HG03060 (cell line): ENCODE data around the gene DCAF8.

Source experiments
- ATAC-seq: cut with Tn5 transposase; IDR thresholded peaks from one replicate; pipeline ENCODE4 v1.9.1; 2021; ENCODE audit warnings: low read depth, moderate number of reproducible peaks; ENCODE audit not compliant: unreplicated experiment

The DCAF8 gene

DNA sequence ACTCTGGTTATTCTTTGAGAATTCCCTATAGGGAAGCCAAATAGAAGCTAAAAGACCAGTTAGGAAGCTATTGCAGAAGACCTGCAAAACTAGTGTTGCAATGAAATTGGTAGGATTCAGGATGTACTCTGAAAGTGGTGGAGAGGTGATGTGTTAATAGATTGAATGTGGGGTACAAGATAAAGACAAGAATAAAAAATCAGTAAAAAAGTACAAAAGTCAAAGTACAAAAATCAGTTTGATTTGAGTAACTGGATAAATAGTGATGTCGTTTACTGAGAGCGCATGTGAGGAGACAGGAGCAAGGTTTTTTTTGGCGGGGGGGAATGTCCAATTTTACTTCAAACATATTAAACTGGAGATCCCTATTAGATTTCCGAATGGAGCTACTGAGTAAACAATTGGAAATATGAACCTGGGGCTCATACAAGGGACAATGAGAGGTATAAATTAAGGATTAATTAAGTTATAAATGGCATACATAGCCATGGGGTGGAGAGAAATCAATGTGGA is 2.5 kb upstream of the DCAF8 start:
- ATAC-seq: no peak

DNA sequence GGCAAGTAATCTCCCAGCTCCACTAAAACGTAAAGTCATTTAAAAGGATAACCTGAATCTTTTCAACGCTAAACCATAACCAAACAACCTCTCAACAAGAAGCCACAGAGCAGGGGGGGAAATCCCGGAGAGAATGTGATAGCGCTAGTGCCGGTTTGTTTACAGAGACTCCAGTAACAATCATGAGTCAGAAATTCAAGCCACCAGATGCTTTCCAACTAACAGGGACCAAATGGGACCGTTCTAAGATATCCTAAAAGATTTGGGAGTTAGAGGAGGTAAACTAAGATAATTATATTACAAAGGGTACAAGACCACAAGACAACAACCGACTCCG is 825 bp downstream of the DCAF8 start:
- no peak for ATAC-seq

DNA sequence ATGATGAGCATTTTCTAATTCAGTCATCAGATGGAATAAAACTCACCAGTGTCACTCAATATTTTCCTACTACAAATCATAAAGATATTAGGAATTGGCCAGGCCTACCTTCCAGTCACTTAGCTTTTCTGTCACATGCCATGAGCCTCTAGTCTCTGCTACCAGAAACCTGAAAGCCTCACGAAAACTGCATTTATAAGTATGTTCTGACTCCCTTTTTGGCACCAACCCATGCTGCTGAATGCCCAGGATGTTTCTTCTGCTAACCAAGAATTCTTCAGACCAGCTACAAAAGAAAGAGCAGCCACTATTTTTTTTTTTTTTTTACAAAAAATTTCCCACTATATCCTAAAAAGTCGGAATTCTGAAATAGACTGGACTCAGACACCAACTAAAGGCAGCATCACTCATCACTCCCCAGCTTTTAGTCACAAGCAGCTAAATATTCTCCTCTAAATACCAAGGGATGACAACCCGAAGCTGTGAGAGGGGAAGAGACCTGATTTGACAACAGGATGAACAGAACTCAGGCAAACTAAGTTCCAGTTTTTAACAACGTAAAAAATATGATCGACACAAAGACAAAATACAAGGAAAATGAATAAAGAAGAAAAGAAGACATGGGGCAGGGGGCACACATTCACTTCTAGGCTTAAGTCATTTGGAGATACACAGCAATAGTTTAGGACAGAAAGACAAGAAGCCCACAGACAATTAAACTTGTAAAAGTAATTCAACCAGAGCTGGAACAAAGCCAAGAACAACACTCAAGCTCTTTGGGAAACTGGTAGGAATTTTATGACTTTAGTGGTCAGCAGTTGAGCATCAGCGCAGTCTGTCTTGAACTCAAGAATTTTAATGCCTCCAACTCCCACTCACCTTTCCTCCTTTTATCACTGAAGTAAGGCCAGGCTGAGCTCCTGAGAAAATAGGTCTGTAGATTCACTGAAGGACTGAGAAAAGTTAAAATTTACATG is 1.7 kb downstream of the DCAF8 start:
- no peak for ATAC-seq

GRCh38 chr1:160258177-160258798 is 4.1 kb downstream of the DCAF8 start:
- ATAC-seq: no peak

DNA sequence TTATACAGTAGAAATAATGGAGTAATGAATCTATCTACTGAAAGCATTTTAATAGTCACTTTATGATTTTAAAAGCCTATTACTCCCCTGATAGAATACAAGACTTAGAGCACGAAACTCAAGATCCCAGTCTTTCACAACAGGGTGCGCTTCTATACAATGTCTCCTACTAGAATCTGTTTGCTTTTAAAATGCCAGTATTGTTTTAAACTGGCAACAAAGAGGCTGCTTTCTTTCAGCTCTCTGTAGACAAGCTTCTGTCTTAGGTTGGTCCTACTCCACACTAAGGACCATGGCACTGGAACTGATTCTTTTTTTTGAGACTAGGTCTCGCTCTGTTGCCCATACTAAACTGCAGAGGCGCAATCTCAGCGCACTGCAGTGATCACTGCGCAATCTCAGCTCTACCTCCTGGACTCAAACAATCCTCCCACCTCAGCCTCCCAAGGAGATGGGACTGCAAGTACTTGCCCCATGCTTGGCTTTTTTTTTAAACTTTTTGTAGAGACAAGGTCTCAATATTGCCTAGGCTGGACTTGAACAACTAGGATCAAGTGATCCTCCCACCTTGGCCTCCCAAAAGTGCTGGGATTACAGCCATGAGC is 4.8 kb downstream of the DCAF8 start:
- no peak for ATAC-seq

DNA sequence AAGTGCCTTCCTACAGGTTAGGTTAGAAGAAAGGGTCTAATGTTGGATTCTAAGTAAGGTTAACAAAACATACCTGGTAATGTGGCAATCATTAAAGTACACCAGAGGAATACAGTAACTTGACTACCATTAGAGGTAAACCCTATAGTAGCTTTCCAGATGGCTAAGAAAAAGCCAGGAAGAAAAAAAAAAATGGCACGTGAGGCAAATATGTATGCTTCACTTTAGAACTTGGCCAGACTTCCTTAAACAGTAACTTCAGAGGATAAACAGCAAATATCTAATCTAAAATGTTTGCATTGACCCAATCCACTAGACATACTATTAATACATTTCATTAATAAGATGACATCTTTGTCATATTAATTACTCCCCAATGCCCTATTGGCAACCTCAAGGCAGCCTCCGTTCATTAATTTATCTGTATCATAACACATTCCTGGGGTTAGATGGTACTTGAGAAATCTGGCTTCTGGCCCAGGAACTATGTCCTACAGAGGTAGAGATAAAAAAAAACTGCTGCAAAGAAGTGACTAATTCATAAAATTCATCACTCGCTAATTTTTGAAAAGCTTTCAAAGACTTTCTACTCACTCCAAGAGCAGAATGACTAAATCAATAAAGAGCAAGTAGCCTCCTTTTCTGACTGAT is 5.8 kb downstream of the DCAF8 start:
- ATAC-seq: no peak

- ATAC-seq: no peak
Observed at GRCh38 chr1:160255781-160256300, 6.5 kb downstream of the DCAF8 start.

DNA sequence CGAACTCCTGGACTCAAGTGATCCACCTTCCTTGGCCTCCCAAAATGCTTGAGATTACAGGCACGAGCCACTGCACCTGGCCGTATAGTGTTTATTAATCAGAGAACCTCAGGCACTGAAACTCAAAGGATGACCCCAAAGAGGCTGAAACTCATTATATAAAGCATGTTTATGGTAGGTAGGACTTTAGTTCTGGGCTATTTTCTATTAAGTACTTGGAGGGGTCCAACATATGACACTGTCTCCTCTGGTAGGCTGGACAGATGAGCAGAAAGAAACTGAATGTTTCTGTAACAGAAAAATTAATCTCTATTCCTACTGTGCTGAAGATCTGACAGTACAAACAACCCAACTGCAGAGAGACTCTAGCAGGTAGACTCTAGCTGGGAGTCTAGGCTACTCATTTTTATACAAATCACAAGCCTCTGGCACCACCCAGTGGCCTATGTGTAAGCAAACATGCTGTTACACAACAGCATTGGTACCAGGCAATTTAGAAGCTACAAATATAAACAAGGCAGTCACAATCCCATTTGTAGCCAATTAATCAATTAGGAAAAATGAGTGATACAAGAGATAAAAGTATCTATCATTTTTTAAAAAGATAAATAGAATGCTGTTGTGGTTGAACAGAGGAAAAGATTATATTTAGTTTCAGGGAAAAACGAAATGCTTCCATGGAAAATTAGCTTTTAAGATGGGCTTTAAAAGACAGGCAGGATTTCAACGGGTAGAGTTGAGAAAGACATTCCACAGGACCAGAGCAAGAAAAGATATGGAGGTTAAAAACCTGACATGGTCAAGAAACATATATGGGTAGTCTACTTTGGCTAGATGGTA is 10.4 kb downstream of the DCAF8 start:
- no peak for ATAC-seq

- ATAC-seq: no peak
Observed at GRCh38 chr1:160251011-160251410, 11.3 kb downstream of the DCAF8 start.

GRCh38 chr1:160247053-160247452 is 15.3 kb downstream of the DCAF8 start:
- ATAC-seq: no peak

DNA sequence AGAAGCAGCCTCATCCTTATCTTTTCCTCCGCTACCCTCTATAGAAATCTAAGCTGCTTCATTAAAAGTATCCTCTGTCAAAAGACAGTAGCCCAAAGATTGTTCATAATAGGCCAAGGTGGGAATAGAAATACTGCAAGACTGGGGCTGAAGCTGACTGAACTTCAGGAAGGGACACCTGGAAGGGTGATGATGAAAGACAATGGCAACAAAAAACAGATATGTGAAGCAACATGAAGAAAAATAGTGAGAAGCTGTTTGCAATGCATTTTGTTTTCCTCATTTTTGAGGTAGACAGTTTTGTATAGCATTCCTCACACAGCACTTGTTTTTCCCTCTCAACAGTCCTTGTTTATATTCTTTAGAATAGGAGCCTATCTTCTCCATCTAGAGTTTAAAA is 16.9 kb downstream of the DCAF8 start:
- ATAC-seq: no peak

GRCh38 chr1:160244209-160244608 is 18.1 kb downstream of the DCAF8 start:
- no peak for ATAC-seq

GRCh38 chr1:160243767-160244166 is 18.6 kb downstream of the DCAF8 start:
- no peak for ATAC-seq

GRCh38 chr1:160239582-160240299 is 22.6 kb downstream of the DCAF8 start:
- ATAC-seq: no peak

GRCh38 chr1:160238408-160238807 is 23.9 kb downstream of the DCAF8 start:
- no peak for ATAC-seq

GRCh38 chr1:160237558-160237957 is 24.8 kb downstream of the DCAF8 start:
- ATAC-seq: no peak

- no peak for ATAC-seq
Observed at GRCh38 chr1:160236806-160237205, 25.5 kb downstream of the DCAF8 start.

DNA sequence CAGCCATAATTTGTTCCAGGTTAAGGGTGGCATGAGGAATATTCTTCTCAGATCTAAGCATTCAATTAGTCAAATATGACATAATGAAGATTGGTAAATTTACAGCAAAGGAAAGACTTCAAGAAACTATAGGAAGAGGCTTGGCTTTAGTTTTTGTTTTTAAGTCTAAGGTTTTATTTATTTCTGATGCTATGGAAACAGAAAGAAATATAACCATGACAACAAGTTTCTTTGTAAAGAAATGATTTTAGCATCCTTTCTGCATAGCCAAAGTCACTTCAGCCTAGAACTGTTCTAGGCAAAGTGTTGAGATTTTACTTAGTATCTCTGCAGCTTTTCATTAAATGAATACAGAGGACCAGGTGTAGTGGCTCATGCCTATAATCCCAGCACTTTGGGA is 29.4 kb downstream of the DCAF8 start:
- ATAC-seq: no peak

DNA sequence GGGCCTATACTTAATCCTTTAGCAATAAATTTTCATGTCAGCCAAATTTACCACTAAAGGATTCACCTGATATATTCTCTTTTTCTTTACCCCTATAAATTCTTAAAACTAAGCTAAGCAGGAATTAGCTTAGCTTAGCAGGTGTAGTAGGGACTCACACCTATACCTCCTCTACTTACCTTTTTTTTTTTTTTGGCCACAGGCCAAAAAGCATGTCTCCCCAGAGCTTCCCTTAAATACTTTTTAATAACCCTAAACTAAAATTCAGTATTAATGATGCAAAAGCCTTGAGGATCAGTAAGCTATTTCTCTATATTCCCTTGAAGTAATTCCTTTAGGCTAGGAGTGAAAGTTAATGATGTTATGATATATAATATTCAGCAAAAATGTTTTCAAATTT is 33.9 kb downstream of the DCAF8 start:
- ATAC-seq: no peak
